GM12872 (cell line): ENCODE results near the gene PRKAR1B.

Source experiments
- CTCF ChIP-seq: IDR thresholded peaks from 3 replicates; pipeline ENCODE4 v1.5.1; 2011; ENCODE audit warnings: low read depth, mild to moderate bottlenecking, low read length, moderate library complexity; ENCODE audit not compliant: insufficient read depth

Gene PRKAR1B

DNA sequence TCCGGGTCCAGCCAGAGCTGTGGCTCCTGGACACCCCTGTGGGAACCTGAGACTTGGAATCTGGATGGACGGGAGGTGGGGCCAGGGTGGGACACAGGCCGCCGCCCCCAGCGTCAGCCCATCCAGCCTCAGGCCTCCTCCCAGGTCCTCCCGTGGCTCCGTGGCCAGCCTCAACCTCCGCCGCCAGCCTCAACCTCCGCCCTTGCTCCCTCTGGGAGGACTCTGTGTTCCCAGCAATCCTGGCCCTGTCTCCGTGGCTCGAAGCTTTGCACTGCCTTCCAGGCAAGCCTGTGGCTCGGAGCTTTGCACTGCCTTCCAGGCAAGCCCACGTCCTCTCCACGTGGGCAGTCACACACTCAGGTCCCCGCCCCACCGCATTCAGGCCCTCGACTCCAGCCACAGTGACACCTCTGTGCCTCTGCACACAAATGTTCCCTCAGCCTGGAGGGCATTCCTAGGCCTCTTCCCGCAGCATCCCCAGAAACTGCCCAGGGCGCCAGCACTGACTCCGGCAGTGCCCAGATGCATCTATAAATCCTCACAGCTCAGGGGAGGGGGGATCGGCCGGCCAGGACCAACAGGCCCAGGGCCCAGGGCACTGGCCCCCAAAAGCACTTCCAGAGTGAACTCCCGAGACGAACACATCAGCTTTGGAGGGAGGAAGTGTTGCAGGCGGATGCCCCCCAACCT, 162.8 kb downstream of the PRKAR1B start:
- no peak for TF ChIP-seq CTCF

- no peak for TF ChIP-seq CTCF
Observed at GRCh38 chr7:563629-564170, 163.4 kb downstream of the PRKAR1B start.

DNA sequence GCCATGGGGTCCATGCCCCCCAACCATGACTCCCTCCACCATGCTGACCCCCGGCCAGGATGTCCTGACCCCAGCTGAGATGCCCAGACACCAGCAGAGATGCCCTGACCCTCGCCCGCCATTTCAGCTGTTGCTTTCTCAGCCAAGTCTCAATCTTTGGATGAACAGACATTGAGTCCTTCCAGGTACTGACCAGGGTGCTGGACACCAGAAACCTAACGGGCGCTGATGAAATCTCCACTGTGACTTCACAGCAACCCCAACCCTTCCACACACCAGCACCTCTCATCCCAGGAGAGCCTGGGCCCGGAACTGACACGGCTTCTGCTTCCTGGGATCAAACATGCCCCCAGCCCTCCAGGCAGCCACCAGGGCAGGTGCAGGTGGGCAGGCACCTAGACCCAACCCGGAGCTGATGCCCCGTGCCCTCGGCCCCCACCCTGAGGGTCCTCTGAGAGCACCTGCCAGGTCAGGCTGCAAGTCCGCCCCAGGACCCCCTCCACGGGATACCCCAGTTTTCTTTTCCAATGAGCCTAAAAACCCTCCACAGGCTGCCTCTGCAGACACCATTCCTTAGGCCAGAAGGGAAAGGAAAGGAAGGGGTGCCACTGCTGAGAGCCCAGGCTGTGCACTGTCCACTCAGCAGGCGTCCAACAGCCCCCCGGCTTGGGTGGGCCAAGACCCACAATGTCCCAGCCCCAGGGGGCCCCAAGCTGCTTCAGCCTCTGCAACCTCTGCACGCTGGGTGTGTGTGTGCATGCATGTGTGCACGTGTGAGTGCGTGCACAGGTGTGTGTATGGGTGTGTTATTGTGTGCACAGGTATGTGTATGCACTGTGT, 164.1 kb downstream of the PRKAR1B start:
- TF ChIP-seq CTCF, result no peak

DNA sequence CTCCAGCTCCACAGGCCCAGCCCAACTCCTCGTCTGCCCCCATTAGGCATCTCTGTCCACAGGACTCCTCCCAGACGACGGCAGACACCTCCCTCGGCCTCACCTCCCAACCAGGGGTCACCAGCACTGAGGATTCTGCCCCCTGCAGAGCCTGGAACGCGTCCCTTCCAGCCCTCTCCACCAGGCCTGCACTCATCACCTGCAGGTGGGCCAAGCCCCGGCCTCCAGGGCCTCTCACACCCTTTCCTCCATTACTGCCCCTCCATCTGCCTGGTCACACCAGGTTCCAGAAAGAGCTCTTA, 164.8 kb downstream of the PRKAR1B start:
- TF ChIP-seq CTCF, result no peak

DNA sequence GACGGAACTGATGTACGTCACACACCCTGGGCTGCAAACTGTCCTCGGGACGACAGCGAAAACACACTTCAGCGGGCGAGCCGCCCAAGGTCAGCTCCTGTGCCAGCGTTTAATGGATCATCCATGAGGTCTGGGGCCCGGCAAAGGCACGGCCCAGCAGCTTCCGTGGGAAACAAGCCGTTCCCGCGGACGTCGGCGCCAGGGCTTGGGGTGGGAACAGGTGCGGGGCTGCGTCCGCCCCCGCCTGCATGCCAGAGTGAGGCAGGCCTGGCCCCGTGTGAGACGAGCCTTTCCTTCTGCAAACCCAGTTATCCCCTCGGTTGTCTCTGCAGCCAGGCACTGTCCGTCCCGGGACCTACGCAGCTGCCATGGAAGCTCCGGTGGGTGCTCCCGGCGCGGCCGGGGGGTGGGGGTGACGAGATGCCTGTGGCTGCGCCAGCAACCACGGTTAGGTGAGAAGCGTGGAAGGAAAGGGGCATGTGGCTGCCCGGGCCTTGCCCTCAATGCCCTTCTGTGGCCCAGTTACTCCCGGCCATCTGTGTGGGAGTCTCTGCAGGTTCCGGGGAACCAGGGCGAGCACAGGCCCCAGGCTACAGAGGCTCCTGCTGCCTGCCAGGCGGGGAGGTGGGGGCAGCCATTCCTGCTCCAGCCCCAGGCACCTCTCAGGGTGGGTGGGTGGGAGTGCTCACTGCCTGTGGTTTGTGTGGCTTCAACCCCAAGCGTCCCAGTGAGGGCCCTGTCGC, 165.3 kb downstream of the PRKAR1B start:
- TF ChIP-seq CTCF, result no peak

DNA sequence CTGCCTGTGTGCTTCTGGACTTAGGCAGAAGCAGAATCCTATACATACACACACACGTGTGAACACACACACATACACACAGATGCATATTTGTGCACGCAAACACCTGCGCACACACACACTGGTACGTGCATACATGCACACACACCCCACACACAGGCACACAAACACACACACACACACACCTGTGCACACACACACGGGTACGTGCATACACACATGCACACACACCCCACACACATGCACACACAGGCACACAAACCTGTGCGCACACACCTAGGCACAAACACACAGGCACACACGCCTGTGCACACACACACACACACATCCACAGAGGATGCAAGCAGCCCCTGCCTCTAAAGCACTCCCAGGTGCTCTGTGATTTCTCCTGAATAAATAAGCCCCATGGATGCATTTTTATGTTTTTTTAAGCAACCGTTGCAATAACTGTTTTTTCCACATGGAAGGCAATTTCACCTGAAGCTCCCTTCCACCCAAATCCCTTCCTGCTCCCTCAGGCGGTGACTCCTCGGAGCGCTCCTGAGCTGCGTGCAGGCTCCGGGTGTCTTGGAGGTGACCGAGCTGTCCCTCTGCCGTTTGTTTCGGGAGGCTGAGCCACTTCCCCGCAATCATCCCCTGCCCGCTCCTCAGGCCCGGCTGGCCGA, 166.0 kb downstream of the PRKAR1B start:
- TF ChIP-seq CTCF, result no peak

DNA sequence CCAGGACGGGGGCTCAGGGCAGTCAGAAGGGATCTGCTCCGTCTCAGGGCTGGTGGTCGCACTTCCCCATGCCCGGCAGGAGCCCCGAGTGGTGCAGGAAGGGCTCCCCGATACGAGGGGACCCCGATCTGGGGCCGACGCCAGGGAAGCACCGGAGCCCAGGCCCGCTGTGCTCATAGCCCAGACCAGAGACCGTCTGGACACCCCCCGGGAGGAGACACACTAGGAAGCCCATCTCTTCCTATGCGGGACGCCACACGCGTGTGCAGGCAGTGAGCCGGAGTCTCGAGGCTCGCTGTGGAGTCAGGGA, 167.7 kb downstream of the PRKAR1B start:
- no peak for TF ChIP-seq CTCF
